GM19324 (cell line): ENCODE measurements around the gene CD6.

Experiments used
- ATAC-seq: cut with Tn5 transposase; IDR thresholded peaks from one replicate; pipeline ENCODE4 v1.9.1; 2021; ENCODE audit warnings: mild to moderate bottlenecking, moderate library complexity; ENCODE audit not compliant: unreplicated experiment, low FRiP score

The CD6 gene

GRCh38 chr11:61007956-61008896 lies 36.7 kb downstream of the CD6 start:
- ATAC-seq, result no peak

DNA sequence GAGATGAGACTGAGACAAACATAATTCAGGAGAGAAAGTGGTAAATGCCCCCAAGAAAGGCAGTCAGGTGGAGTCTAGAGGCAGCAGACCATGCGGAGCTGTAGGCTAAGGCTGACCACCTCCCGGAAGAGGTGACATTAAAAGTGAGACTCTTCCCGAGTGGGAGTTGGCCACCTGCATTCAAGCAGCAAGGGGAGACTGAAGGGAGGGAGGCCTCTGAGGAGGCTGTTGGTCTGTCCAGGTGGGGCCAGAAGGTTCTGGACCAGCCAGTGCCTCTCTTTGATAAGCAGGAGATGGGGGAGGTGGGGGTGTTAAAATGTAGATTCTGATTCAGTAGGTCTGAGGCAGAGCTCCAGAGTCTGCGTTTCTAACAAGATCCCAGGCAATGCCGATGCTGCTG lies 37.5 kb downstream of the CD6 start:
- ATAC-seq, result no peak

GRCh38 chr11:61009392-61010275 lies 38.2 kb downstream of the CD6 start:
- no peak for ATAC-seq

GRCh38 chr11:61010466-61011228 lies 39.2 kb downstream of the CD6 start:
- no peak for ATAC-seq

DNA sequence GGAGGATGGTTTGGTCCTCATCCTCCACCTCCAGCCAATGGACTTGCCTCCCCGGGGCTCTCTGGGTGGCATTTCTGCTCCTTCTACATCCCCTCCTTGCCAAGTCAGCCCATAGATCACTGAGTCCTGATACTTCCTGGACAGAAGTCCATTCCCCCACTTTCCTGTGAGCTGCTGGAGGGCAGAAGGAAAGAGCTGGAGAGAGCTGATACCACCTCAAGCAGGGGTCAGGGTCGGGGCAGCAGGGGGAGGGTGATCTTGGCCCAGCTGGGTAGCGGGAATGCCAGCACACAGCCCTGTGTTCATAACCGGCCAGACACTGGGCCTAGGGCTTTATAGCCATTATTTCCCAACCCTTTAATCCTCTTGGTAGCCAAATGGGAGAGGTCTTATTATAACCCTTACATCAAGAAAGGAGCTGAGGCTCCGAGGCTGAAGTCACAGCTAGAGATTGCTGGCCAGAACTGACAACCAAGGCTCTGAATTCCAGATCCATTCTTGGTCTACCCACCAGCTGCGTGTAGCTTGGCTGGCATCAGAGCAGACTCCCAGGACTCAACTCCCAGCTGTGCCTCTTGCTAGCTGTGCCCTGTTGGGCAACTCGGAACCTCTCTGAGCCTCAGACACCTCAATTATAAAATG lies 39.9 kb downstream of the CD6 start:
- ATAC-seq, result no peak

GRCh38 chr11:61011950-61012736 lies 40.7 kb downstream of the CD6 start:
- ATAC-seq, result no peak

DNA sequence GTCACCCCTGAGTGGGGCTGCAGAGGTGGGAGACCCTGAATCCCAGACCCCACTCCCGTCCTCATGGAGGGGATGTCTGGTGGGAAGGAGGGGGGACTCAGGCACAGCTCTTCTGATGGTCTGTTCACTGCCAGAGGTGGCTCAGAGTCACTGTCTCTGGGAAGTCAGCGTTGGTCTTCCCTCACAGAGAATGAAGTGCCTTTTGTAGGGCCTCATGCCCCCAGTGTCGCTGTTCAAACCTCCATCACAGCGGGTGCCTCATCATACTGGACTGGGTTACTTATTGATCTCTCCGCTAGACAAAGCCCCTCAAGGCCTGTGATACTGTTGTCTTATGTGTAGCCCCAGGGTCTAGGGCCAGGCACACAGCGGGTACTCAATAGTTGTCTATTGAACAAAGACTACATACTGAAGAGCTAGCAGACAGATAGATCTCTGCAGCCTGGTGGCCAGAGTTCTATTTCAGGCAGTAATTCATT lies 41.3 kb downstream of the CD6 start:
- no peak for ATAC-seq

- ATAC-seq, result no peak
Observed at GRCh38 chr11:61018059-61018458, 46.6 kb downstream of the CD6 start.

- ATAC-seq, result no peak
Observed at GRCh38 chr11:61019037-61019831, 47.8 kb downstream of the CD6 start.

GRCh38 chr11:61019832-61020405 lies 48.4 kb downstream of the CD6 start:
- no peak for ATAC-seq

- ATAC-seq, result no peak
Observed at GRCh38 chr11:61020551-61021235, 49.2 kb downstream of the CD6 start.

DNA sequence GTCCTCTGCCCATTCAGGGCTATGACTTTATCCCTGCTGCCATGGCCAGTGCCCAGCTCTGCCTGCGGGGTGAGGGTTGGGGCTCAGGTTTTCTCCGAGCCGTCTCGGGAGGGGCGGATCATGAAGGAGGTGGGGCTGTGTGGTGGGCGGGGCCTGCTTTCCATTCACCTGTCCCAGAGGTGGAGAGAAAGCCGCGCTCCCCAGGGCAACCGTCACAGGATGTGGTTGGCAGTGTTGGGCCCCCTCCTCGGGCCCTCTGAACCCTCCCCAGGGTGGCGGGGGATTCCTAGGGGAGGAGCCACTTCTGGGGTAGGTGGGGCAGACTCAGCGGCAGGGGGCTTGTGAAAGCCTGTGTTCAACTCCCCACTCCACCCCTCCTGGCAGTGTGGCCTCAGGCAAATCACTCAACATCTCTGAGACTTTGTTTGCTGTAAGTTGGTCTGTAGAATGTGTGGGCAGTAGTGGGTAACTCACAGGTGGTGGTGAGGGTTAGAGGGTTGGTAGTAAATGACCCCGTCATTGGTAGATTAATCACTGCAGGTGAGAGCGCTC lies 50.3 kb downstream of the CD6 start:
- no peak for ATAC-seq

DNA sequence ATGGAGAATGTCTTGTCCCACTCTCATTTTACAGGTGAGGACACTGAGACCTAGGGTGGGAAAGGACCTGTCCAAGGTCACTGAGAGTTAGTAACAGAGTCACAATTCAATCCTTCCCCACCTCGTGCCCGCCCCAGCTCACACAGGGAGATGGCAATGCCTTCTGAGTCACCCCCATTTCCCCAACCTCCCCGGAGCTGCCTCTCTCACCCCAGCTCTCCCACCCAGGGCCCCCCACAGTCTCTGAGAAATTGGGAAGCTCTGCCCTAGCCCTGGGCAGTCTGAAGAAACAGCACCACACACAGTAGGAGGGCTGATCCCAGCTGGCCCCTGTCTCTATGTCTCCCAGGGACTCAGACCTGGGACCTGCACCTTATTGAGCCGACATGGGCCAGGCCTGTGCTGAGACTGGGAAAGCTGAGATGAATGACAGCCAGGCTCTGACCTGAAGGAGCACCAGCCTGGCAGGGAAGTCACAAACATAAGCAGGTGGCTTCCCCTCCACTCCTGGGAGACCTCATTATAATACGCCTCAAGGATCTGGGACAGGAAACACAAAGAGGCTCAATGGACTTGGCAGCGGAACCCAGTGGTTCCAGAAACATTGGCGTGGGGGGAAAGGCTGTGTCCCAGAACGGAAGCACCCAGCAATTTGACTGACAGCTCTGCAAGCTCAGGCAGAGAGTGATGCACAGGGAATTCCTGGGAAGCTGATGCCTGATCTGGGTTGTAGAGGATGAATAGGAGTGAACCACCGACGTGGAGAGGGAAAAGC lies 51.0 kb downstream of the CD6 start:
- no peak for ATAC-seq

DNA sequence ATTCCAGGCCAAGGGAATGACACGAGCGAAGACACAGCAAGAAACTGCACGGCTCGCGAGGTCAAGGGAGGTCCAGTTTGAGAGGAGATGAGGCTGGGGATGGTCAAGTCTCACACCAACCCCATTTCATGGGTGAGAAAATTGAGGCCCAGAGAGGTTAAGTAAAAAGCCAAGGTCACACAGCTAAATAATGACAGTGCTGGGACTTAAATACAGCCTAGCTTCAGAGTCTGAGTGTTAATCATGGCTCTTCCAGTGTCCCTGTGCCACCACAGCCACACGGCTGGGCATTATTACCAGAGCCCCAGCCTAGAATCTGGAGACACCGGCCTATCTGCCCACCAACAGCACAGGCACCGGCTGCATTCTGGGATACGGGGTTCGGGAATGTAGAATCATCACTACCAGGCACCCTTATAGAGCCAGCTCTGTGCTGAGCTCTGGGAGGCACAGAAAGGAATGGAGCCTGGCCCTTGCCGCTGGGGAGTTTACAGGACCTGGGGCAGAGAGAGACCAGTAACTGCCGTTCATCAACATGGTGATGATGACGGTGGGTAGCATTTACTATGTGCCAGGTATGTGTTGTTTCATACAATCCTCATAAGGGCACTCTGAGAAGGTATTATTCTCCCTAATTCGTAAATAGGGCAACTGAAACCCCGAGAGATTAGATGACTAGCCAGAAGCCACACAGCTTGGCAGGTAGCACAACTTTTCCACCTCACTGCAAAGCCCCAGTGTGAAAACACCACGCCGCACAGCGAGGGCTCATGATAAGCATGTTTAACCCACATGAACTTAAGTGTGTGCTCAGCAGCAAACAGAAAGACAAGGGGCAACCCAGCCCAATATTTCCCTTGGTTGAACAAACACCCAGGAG lies 51.8 kb downstream of the CD6 start:
- no peak for ATAC-seq

DNA sequence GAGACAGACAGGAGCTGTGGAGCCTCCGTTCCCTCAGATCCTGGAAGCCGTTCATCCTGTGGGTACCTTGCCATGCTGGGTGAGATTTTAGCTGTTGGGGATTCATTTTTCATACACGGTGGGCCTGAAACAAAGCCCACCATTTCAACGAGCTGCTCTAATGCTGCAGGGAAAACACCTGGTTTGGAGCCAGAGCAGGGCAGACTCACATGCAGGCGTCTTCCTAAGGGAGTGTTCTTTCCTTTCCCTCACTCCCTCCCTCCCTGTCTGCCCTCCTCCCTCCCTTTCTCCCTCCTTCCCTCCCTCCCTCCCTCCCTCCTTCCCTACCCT lies 52.5 kb downstream of the CD6 start:
- no peak for ATAC-seq
